OCI-LY3 (cell line): Measurements from ENCODE around the gene HAUS3.

ENCODE experiments used
- EZH2phosphoT487 ChIP-seq: fragments of 200-600 bp; shearing (Covaris generic); IDR thresholded peaks from 2 replicates; pipeline ENCODE4 v1.6.1; 2018; ENCODE audit warnings: antibody characterized with exemption, mixed run types, low read depth
- TF ChIP-seq, protein P1 (sequence below): fragments of 200-600, 300-600 bp; sonication (generic); IDR thresholded peaks from 2 replicates; pipeline ENCODE4 v1.5.1; 2014; ENCODE audit warnings: antibody characterized with exemption, low read length, low read depth

DNA sequence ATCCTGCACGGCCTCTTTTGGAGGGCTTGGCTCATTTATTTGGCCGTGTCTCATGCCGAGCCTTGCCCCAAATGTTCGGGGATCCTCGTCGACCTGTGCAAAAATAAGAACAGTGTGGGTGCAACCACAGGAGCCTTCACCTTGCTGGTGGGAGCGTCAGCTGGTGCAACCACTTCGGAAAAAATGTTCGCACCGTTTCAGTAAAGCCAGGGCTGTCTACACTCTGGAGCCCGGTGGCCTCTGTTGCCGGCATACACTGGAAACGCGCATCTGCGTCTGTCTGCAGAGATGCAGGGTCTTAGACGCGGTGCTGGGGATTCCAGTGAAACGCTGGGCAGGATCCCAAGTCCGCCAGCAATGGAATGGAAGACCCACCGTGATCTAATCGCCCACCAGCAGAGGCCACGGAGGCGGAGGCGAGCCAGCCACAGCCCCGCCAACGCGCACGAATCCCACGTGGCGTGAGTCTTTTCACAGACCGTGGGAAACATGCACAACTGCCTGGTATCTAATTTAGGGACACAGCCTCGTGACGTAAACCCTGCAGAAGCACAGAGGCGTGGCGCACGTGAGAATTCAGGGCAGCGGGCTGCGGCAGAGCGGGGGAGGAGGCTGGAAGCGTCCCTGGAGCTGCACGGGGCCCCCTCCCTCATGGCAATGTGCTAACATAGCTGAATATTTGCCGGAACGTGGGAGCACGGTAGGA, 33.8 kb upstream of the HAUS3 start:
- TF ChIP-seq, protein P1, sequence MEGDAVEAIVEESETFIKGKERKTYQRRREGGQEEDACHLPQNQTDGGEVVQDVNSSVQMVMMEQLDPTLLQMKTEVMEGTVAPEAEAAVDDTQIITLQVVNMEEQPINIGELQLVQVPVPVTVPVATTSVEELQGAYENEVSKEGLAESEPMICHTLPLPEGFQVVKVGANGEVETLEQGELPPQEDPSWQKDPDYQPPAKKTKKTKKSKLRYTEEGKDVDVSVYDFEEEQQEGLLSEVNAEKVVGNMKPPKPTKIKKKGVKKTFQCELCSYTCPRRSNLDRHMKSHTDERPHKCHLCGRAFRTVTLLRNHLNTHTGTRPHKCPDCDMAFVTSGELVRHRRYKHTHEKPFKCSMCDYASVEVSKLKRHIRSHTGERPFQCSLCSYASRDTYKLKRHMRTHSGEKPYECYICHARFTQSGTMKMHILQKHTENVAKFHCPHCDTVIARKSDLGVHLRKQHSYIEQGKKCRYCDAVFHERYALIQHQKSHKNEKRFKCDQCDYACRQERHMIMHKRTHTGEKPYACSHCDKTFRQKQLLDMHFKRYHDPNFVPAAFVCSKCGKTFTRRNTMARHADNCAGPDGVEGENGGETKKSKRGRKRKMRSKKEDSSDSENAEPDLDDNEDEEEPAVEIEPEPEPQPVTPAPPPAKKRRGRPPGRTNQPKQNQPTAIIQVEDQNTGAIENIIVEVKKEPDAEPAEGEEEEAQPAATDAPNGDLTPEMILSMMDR: no peak
- no peak for TF ChIP-seq EZH2phosphoT487
